Measurements from ENCODE around the gene TGFB1I1.
A peak's percentile ranks its signal among the peaks of the same experiment; 100 is the strongest.

The TGFB1I1 gene

GRCh38 chr16:31472709-31473203 lies 804 bp downstream of the TGFB1I1 start:
- ATAC-seq = peak; percentile 94
- TF ChIP-seq ZNF70 (CRISPR knock-in tag; IDR thresholded peaks at IDR 0.05) (peak; percentile 49; the same call in 1 of the 2 replicates), TCF4 (CRISPR knock-in tag; IDR thresholded peaks at IDR 0.05; ENCODE audit: borderline replicate concordance) (no peak), BACH2 (CRISPR knock-in tag; IDR thresholded peaks at IDR 0.05; ENCODE audit: borderline replicate concordance) (no peak), CSRNP3 (CRISPR knock-in tag; IDR thresholded peaks at IDR 0.05) (no peak), ZFP3 (CRISPR knock-in tag; IDR thresholded peaks at IDR 0.05) (peak; percentile 85), CSDC2 (CRISPR knock-in tag; IDR thresholded peaks at IDR 0.05) (peak; percentile 93), ZNF8 (CRISPR knock-in tag; IDR thresholded peaks at IDR 0.05) (no peak), ARNTL (CRISPR knock-in tag; IDR thresholded peaks at IDR 0.05; ENCODE audit: borderline replicate concordance, low read depth) (no peak), ZFP30 (CRISPR knock-in tag; IDR thresholded peaks at IDR 0.05) (0 out of 2 replicates have a peak, but pooled peaks have one; percentile 33), OSR1 (CRISPR knock-in tag; IDR thresholded peaks at IDR 0.05) (no peak), ZC3H10 (CRISPR knock-in tag; IDR thresholded peaks at IDR 0.05) (no peak), CREB5 (CRISPR knock-in tag; IDR thresholded peaks at IDR 0.05; ENCODE audit: low read depth) (no peak), TOX (CRISPR knock-in tag; IDR thresholded peaks at IDR 0.05; ENCODE audit: borderline replicate concordance) (no peak), GLIS3 (CRISPR knock-in tag; IDR thresholded peaks at IDR 0.05) (0 out of 2 replicates have a peak, but pooled peaks have one; percentile 20), ISL1 (CRISPR knock-in tag; IDR thresholded peaks at IDR 0.05) (no peak), SNAI2 (CRISPR knock-in tag; IDR thresholded peaks at IDR 0.05) (peak; percentile 71; the same call in 1 of the 2 replicates), TSHZ2 (CRISPR knock-in tag; IDR thresholded peaks at IDR 0.05) (peak; percentile 74), PATZ1 (CRISPR knock-in tag; IDR thresholded peaks at IDR 0.05; ENCODE audit: borderline replicate concordance) (no peak), PPARA (CRISPR knock-in tag; IDR thresholded peaks at IDR 0.05; ENCODE audit: borderline replicate concordance) (no peak), ESRRG (CRISPR knock-in tag; IDR thresholded peaks at IDR 0.05) (no peak), ZNF565 (CRISPR knock-in tag; conservative IDR thresholded peaks at IDR 0.05; ENCODE audit: low read depth) (peak; percentile 71; the same call in 1 of the 2 replicates), POU6F1 (CRISPR knock-in tag; IDR thresholded peaks at IDR 0.05; ENCODE audit: borderline replicate concordance, low read depth) (no peak), RARB (CRISPR knock-in tag; IDR thresholded peaks at IDR 0.05) (no peak)

- no peak for ATAC-seq
- TF ChIP-seq OSR1 (CRISPR knock-in tag; IDR thresholded peaks at IDR 0.05) = no peak
- no peak for TF ChIP-seq ZNF8 (CRISPR knock-in tag; IDR thresholded peaks at IDR 0.05)
- no peak for TF ChIP-seq ZC3H10 (CRISPR knock-in tag; IDR thresholded peaks at IDR 0.05)
- no peak for TF ChIP-seq TOX (CRISPR knock-in tag; IDR thresholded peaks at IDR 0.05; ENCODE audit: borderline replicate concordance)
- TF ChIP-seq RARB (CRISPR knock-in tag; IDR thresholded peaks at IDR 0.05) = no peak
- no peak for TF ChIP-seq ARNTL (CRISPR knock-in tag; IDR thresholded peaks at IDR 0.05; ENCODE audit: borderline replicate concordance, low read depth)
- TF ChIP-seq GLIS3 (CRISPR knock-in tag; IDR thresholded peaks at IDR 0.05) = no peak
- TF ChIP-seq TCF4 (CRISPR knock-in tag; IDR thresholded peaks at IDR 0.05; ENCODE audit: borderline replicate concordance) = no peak
- TF ChIP-seq ZFP3 (CRISPR knock-in tag; IDR thresholded peaks at IDR 0.05) = no peak
- TF ChIP-seq ISL1 (CRISPR knock-in tag; IDR thresholded peaks at IDR 0.05) = no peak
- no peak for TF ChIP-seq CSRNP3 (CRISPR knock-in tag; IDR thresholded peaks at IDR 0.05)
- no peak for TF ChIP-seq ZNF70 (CRISPR knock-in tag; IDR thresholded peaks at IDR 0.05)
- TF ChIP-seq SNAI2 (CRISPR knock-in tag; IDR thresholded peaks at IDR 0.05) = no peak
- no peak for TF ChIP-seq CSDC2 (CRISPR knock-in tag; IDR thresholded peaks at IDR 0.05)
- TF ChIP-seq ZFP30 (CRISPR knock-in tag; IDR thresholded peaks at IDR 0.05) = no peak
- no peak for TF ChIP-seq ESRRG (CRISPR knock-in tag; IDR thresholded peaks at IDR 0.05)
- TF ChIP-seq PPARA (CRISPR knock-in tag; IDR thresholded peaks at IDR 0.05; ENCODE audit: borderline replicate concordance) = no peak
- TF ChIP-seq PATZ1 (CRISPR knock-in tag; IDR thresholded peaks at IDR 0.05; ENCODE audit: borderline replicate concordance) = no peak
Measured at GRCh38 chr16:31473264-31473984, 1.5 kb downstream of the TGFB1I1 start.
